ENCODE data around the gene PRTFDC1.

DNA sequence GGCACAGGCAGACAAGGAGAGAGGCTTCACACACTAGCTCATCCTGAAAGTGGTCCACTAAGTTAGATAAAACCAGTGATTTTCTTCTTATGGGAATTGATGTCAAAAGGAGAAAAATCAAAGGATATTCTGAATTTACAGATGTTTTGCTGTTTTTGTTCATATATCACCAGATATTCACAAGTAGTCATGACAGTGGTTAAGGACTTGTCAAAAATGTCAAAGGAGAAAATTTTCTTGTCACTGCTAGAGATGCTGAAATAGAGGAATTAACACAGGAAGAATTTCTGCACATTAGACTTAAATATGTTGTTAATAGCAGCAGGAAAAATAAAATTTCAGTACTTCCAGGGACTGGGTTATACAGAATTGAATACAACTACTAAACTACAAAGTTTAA is 78.3 kb downstream of the PRTFDC1 start:
- no peak for TF ChIP-seq POLR2A (IDR thresholded peaks at IDR 0.05; ENCODE audit: low read depth, low read length)
- no peak for TF ChIP-seq POLR2AphosphoS5 (IDR thresholded peaks at IDR 0.05; ENCODE audit: low read depth, low read length)
- no peak for TF ChIP-seq TAF1 (IDR thresholded peaks at IDR 0.05; ENCODE audit: borderline replicate concordance, low read depth, low read length)

Measured in GM12892 (cell line).